NCI-H146 treated with DMSO at 0.1 percent for 48 hours (cell line): Measurements from ENCODE around the gene LIPC.

Experiments
- DNase-seq: peaks from one replicate; lab custom pipeline; 2025; ENCODE audit not compliant: unreplicated experiment; lab: John Stamatoyannopoulos, UW

The LIPC gene

DNA sequence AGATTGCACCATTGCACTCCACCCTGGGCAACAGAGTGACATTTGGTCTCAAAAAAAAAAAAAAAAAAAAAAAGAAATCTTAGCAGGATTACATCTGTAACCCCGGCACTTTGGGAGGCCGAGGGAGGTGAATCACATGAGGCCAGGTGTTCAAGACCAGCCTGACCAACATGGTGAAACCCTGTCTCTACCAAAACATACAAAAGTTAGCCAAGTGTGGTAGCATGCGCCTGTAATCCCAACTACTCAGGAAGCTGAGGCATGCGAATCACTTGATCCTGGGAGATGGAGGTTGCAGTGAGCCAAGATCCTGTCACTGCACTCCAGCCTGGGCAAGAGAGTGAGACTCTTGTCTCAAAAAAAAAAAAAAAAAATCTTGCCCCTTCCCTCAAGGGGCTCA, 40.4 kb downstream of the LIPC start:
- DNase-seq = no peak

DNA sequence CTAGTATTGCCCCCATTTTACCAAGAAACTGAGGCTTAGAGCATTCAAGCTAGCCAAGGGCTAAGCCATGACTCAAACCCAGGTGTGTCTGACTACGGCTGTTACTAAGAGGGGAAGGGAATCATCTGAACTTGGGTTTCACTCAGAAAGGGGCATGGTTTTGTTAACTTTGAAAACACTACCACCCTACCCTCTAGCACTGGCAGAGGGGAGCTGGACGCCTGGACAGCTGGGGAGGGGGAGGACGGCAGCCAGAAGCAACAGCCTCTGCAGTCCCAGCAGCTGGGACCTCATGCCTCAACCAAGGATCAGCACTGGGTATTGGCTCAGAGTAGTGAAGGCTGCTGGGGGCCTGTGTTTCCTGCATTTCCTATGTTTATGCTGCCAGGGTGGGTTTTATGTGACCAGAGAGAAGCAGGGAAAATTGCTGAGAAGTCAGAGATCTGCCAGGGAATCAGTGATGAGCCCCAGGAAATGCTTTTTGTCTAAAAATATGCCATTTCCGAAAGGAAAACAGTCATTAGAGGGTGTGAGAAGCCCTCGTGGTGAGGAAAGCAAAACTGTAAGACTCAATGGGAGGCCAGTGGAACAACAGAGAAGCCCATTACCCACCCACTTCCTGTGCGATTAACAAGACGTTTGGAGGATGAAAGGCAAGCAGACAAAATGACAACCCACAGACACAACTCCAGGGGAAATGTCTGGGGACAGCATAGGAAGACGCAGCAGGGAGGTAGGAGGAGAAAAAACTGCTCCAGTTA, 41.2 kb downstream of the LIPC start:
- no peak for DNase-seq

DNA sequence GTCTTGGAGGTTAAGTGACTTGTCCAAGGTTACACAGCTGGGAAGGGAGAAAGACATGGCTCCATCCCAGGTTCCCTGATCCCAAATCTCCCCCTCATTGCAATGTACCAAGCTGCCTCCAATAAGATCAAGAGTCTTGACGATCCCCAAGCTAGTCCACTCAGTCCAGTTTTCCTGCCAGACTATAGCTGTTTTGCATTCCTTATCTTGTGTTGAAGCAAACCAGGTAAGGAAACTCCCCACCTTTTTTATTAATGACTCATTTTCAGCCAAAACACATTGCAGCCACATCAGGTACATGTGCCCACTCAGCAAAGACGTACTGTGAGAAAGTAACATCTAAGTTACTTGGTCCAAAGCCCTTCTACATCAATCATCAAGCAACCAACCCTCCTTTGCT, 41.9 kb downstream of the LIPC start:
- no peak for DNase-seq

DNA sequence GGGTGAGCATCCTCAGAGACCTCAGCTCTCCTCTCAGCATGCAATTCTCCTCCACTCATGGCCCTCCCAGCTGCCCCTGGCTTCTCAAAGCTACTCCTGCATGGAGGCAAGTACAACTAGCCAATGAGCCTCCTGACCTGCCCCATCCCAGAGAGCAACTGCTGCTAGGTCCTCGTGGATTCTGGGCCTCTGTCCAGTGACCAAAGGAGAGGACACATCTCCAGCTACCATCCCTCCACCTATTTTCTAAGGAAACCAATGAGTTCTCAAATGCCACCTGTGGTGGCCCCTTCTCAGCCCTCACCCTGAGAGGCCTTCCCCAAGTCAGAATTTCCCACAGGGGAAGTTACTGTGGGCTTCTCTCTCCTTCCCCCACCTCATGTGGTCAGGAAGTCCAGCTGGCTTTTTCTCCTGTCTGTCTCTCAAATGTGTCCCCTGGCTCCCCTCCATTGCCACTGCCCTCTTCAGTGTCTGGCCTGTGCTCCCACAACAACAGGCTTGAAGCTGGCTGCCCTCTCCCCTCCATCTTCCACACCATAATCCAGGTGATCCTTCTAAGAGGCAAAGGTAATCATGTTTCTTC, 43.0 kb downstream of the LIPC start:
- DNase-seq = no peak

DNA sequence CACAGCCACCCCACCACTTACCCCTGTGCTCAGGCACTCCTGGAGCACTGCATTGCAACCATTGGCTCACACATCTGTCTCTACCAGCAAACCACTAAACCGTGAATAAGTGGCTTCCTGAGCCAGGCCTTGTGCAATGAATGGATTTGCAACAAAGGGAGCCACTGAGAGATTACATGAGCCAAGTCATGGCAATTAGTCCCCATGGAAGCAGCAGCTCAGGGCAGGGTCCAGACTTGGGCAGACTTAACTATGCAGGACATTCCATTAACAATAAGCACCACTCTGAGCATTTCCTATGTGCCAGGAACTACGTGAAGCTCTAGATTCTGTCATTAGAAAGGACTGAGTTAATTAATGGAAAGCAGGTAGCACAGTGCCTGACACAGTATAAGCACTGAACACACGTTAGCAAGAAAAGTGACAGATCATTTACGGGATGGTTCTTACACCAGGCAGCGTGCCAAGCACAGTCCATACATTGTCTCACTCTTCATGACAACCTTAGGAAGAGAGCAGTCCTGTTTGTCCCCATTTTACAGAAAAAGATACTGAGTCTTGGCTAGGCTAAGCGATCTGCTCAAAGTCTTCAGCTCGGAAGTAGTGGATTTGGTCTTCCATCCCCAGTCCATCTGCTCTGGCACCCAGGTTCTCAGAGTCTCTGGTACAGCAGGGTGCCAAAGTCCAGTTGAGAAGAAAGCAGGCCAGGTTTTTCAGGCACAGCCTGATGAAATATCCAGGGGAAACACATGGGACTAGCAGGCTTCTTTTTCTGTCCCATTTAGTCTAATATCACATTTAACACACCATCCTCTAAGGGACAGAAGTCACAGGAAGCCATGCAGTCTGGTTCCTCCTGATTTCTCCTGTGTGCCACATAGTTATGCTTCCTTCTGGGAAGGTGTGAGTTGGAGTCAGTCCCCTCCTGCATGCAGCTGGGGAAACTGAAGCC, 44.1 kb downstream of the LIPC start:
- no peak for DNase-seq

DNA sequence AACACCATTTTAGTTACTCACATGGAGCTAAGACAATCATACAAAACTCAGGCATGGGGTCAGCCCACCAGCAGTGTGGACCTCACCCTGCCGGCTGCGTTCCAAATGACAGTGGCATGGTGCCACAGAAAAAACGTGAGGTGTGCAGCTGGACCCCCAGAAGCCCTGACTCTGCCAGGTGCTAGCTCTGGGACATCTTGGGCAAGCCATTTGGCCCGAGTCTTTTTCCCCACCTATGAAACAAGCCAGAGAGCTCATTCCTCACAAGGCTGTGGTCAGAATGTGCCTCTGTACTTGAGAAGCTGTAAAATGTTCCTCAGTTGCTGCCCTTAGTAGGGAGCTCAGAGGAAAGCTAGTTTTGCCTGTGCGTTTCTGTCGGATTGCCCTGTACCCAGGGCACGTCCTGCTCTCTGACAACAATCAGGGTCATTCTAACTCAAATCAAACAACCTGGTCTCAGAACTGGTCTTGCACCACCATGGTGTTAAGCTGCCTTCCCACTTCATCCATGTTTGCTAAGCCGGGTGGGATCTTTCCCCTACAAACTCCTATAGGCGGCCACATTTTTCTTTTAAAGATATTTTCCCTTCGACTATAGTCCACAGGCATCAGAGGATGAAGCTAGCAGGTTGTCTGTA, 44.9 kb downstream of the LIPC start:
- DNase-seq = no peak

DNA sequence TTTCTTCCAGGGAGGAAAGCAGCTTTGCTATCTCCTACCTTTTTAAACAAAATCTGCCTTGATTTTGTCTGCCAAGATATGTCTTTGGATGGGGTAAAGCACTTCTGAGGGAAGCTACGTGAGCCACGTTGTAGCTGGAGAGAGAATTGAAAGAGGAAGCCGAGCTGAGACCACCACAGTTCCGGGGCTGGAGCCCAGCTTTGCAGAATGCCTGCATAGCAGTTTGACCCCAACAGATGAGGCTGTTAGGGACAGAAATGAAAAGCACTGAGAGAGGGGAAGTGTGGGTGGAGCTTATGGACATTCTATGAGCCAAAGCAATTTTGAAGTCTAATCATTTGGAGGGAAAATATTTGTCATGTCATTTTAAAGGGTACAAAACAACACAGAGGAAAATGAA, 45.4 kb downstream of the LIPC start:
- no peak for DNase-seq

DNA sequence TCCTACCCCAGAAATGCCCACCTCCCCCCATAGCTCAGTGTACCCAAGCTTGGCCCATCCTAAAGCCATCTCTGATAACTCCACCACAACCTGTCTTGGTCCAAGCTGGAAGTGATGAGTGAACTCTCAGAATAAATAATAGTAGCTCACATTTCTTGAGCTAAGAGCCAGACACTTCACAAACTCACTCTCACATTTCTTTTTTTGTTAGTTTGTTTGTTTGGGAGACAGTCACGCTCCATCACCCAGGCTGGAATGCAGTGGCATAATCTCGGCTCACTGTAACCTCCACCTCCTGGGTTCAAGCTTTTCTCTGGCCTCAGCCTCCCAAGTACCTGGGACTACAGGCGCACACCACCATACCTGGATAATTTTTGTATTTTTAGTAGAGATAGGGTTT, 46.2 kb downstream of the LIPC start:
- no peak for DNase-seq

DNA sequence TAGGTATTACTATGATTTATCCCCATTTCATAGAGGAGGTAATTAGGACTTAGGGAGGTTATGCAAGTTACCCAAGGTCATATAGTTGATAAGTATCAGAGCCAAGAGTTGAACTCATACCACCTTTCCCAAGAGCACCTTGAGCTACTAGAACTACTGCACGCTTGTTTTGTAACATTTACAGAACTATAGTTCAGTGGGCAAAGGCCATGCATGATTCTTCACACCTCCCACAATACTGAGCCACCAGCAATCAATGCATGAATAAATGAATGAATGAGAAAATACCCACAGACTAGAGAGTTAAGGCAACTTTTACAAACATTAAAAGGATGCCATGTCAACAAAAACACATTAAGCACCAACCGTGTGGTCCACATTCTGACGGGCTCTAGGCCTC, 46.8 kb downstream of the LIPC start:
- DNase-seq = no peak

DNA sequence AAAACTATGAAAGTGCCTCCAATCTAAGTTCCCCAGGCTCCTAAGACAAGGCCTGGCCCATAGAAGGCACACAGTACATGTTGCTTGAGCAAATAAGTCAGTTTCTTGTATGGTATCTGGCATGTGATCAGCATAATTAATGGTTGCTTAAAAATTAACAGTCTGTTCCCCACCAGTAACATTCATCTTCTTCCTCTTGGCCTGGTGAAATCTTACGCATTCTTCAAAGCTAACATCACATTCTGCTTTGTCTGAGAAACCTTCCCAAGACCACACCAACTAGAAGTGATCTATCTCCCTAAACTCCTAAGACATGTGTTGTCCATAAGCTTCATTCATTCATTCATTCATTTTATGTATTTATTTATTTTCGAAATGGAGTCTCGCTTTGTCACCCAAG, 48.1 kb downstream of the LIPC start:
- DNase-seq = no peak

DNA sequence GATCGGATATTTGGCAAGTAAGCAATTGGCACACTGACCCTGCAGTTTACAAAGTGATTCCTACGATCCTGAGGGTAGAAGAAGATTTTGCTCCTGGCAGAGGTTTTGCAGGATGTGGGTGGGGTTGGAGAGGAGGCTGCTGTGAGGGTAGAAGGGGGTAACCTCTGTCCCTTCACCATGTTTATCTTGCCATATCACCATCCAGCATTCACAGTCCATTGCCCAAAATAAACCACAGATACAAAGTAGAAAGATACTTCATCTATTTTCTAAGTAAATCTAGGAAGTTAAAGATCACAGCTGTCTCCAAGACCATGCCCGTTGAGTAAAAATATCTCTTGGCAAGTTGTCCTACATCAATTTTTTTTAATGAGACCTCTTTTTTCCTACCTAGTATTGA, 51.6 kb downstream of the LIPC start:
- no peak for DNase-seq

DNA sequence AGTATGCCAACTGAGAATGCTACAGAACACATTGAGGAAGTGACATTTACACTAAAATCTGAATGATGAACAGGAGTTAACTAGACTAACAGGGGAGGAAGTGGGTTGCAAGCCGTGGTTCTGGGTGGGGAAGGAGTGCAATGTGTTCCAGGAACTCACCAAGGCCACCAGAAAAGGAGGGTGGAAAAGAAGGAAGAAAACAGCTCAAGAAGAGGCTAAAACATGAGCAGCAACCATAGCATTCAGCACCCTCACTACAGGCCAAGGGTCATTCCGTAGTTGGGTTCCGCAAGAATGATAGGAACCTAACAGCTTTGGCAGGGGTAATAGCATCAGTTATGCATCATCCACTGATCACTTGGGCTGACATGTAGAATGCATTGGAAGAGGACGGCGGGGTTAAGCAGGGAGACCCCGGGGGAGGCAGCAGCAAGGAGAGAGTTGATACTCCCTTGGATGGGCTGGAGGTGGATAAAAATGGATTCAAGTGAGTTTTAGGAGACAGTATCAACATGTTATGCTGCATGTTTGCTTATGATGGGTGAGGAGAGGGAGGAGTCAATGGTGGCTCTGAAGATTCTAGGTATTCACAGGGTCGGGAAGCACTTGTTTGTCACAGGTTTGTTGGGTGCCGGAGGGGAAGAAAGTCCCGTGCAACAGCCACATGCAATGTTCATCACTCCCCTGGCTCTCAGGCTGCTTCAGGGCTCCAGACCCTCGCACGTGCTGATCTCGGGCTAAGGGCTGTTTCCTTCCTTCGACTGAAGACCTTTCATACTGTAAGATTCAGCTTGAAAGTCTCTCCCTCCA, 53.2 kb downstream of the LIPC start:
- no peak for DNase-seq

DNA sequence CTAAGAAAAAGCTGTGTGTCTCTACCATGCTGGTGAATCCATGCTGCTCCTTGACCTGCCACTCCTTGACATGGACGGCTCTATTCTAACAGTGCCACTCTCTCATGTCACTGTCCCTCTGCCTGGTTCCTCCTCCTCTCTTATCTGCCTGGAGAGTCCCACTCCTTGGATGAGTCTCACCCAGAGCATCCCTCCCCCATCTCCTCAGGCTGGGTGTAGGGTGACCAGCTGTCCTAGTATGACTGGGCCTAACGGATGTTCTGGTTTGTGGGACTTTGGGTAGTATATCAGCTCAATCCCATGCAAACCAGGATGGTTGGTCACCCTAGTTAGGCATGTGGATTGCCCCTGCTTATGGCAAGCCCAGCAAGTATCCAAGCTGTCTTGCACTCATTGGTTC, 54.3 kb downstream of the LIPC start:
- no peak for DNase-seq

DNA sequence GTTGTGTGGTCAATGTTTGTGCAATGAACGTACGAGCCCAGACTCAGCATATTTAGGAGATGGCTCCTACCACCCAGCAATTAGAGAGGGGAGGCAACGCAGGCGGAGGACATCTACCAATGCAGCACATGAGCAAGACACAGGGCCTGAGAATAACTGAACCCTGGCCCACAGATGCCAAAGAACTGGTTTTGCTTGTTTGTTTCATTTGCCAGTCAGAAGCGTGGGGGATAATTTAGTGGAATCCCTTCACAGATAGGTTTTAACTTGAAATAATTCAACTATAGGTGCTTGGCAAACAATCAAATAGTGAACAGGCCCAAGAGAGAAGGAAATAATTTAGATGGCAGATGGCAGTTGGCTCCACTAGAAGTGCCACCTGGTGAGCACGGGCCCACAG, 54.8 kb downstream of the LIPC start:
- no peak for DNase-seq

DNA sequence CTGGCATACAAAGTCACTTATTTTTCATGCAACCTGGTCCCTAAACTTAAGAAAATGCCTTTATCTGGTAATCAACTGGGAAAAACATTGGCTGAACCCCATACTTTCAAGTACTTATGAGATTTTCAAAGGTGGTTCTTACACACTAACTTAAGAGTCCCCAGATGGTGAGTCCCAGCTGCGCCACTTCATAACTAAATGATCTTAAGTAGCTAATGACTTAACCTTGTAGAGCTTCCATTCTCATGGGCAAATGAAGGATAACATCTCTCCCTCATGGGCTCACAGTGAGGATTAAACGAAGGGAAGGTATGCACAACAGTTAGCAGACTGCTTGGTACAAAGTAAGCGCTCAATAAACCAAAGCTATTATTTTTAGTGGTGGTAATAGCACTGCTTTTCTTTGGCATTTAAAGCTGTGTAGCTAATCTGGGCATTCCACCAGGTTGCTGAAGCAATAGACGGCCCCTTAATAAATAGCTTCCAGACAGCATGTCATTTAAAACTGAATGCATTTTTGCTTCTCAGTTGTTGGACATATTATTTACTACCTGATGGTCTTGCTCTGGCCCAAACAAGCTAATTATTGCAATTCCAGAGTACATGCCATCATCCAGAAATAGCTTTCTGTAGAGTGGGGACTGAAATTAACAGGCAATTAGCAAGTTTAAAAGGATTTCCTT, 55.4 kb downstream of the LIPC start:
- DNase-seq = no peak

DNA sequence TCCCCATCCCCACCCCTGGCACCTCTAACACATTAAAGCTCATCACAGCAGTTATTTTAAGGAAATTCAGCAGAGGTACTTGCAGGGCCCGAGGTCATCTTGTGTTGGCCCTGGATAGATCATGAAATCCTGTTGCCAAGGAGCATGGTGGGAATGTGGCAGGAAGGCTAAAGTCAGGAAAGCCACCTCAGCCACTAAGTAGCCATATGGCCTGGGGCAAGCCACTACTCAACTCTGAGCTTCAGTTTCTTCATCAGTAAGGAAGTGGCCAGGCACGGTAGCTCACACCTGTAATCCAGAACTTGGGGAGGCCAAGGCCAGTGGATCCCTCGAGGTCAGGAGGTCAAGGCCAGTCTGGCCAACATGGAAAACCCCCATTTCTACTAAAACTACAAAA, 55.9 kb downstream of the LIPC start:
- DNase-seq = no peak

DNA sequence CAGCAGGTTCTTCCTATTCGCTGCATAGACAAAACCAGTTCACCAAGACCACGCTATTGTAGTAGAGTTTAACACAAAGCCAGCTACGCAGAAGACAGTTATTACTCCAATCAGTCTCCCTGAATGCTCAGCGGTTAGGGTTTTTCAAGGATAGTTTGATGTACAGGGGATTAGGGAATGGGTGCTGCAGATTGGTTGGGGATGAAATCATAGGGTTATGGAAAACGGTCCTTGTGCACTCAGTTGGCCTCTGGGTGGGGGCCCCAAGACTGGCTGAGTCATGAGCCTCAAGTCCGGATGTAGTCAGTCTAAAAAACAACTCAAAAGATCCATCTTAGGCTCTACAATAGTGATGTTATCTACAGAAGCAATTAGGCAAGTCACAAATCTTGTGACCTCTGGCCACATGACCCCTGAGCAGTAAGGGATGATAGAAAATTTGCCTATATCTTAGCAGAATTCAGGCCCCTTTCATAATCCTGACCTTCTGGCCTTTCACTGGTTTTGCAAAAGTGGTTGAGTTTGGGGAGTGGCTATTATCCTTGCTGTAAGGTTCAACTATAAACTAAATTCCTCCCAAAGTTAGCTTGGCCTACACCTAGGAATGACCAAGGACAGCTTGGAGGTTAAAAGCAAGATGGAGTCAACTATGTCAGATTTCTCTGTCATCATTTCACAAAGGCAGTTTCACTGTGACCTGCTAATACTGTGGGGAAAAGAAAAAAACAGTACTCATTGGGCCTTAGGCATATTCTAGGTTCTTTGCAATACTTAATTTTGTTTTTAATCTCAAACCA, 57.7 kb downstream of the LIPC start:
- DNase-seq = no peak

DNA sequence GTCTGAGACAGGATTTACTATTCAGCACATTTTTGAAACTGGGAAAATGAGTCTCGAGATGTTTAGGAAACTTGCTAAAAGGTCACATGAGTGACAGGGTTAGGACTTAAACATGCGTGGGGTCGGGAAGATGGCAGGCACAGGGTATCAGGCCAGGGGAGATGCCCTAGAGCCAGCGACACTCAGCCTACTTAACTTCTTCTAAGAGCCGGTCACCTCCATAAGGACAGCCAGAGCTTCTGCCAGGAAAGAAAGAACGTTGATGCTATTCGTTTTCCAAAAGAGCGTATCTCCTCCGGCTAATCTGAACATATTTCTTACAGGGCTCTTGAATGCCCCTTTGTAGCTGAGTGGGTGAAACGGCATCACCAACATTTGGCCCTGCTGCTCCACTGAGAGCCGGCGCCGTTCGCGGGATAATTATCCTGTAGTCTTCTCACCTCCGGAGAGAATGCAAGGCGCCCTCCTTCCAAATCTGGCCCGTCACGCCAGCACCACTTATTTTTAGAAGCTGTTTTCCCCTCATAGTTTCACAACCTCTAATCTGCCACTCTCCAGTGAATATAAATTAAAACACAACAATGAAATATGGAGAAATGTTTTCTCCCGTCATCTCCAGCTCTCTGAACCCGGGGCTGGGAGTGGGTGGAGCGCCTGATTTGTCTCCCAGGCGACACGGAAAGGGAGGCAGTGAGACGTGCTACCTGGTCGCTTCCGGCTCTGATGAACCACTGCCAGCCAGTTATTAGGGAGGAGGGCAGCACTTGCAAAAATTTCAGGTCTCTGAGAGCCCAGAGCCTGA, 58.5 kb downstream of the LIPC start:
- DNase-seq = no peak
